Brain pericyte (primary cell): ENCODE measurements around the gene PPP2R5C.
A peak's percentile ranks its signal among the peaks of the same experiment; 100 is the strongest.
"Not testable (repeated sequence)": the region's sequence is repeated elsewhere in the genome, so short reads cannot be mapped to it uniquely, and the experiment has no call there.

Source experiments
- DNase-seq: peaks from one replicate; pipeline ENCODE4 v3.0.0-alpha.2; 2012; ENCODE audit warnings: low read depth, low spot score

Gene PPP2R5C

DNA sequence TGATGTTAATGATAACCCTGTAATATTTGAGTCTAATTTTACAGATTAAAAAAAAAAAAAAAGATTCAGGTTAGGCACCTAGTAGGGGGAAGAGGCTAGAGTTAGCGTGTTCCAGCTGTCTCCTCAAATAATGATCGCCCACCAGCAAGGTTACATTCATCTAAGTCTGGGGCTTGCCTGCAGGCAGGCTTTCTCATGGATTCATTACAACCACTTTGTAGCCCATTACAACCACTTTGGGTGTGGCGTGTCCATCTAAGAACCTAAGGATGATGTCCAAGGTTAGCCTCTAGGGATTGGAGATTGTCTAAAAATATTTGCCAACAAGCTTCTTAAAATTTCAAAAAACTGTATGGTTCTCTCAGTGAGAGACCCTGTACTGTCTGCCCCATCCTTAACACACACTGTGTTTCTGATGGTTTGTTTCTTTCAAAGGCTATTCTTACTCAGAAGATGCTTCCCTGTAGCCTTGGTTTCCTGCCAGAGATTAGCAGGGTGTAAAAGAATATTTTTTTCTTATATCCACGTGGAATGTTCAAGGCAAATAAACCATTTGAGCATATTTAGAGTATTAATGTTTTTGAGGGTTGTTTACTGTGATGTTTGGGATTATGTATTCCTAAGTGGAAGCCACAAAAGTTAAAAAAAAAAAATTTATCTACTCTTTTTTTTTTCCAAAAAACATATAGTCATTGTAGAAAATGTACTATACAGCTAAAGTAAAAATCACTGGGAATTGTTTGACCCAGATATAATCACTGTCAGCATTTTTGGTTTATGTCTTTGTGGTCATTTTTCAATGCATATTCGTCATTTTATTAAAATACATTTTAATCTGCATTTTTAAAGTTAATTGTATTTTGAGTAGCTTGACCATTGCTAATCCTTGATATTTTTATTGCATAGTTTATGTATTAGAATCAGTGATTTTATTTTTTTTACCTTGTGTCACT, 204.5 kb downstream of the PPP2R5C start:
- no peak for DNase-seq

DNA sequence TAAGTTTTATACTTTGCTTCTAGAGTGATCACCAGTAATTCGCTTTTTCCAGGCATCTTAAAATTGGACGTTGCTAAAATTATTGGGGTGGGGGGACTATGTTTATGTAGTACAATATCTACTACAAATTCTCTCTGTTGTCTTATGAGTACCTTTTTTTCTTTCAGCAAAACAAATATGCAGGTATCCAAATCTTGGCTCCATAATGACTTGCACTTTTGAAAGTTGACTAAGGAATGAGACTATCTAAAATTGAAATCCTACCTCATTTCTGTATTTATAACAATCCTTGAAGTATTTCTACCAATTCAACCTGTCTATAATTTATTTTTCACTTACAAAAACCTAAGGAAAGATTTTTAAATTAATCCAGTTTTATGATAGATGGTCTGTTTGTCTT, 205.2 kb downstream of the PPP2R5C start:
- no peak for DNase-seq

DNA sequence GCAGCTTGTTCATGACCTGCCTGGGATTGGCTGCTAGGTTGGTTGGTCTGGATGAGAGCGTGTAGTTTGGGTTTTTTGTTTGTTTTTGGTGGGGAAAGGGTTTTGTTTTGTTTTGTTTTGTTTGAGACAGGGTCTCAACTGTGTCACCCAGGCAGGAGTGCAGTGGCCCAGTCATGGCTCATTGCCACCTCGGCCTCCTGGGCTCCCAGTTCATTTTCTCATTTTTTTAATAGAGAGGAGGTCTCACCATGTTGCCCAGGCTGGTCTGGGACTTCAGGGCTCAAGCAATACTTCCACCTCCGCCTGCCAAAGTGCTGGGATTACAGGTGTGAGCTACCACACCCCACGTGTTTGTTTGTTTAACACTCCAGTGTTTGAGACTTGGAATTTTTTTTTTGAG, 206.7 kb downstream of the PPP2R5C start:
- no peak for DNase-seq

DNA sequence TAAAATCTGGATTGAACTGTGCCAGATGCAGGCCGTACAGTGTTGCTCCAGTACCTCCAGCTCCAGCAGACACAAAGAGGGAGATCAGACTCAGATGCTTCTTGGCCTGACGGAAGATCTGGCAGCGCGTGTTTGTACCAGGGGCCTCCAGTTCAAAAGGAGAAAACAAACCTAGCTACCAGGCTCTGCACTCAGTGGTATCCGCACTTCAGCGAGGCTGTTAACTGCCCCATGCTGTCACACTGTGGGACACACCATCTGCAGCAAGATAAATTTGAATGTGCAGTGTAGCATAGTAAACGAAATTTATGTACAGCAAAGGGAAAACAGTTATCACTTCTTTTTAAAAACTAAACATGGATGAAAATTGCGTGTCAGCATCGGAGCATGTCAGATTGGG, 208.0 kb downstream of the PPP2R5C start:
- DNase-seq: no peak

DNA sequence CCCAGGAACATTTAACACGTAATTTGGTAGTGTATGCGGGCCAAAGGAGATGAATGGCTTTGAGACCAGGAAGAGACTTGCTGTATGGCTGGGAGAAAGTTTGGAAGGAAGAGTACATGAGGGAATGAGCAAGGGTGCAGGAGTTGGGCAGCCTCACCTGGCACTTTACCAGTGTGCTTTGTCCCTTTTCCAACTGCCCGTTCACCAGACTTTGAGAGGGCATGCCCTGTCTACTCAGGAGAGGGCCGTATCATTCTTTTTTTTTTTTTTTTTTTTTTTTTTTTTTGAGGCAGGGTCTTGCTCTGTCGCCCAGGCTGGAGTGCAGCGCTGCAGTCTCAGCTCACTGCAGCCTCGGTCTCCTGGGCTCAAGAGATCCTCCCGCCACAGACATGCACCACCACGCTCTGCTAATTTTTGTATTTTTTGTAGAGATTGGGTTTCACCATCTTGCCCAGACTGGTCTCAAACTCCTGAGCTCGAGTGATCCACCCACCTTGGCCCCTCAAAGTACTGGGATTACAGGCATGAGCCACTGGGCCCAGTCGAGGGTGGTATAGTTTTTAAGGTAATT, 209.4 kb downstream of the PPP2R5C start:
- DNase-seq: no peak

DNA sequence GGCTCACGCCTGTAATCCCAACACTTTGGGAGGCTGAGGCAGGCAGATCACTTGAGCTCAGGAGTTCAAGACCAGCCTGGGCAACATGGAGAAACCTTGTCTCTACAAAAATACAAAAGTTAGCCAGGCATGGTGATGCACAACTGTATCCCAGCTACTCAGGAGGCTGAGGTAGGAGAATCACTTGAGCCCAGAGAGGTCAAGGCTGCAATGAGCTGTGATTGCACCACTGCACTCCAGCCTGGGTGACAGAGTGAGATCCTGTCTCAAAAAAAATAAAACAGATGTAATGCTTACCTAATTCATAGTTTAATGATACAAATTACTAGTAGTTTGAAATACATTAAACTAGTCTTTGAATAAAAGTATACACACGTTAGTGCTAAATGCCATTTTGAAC, 209.9 kb downstream of the PPP2R5C start:
- not testable (repeated sequence) for DNase-seq

DNA sequence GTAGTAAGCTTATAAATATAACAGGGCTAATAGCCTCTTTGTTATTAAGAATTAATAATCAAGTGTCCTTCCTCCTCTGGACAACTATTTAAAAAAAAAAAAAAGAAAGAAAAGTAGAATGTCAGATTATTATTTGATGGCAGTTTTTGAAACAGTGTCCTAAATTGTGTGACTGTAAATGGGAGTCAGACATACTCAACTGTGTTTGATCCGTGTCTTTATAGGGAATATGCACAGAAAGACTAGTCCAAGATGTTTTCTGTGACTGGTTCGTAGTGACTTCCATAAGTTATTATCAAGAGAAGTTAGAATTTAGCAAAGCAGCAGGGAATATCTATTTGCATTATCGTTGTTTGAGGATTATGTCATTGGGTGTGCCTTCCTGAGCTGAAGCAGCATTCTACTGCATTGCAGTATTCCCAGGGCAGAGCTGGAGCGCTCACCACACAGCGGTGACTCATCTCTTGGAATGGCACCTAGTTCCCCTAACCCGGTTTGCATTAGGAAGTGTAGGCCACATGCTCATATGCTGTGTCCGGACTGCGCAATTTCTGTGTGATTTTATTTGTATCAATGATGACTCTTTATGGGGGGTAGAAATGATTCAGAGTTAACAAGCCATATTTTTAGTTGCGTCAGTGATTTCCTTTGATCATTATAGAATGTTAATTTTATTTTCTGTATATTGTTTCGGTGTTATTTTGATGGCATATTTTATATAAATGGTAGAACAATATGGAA, 210.8 kb downstream of the PPP2R5C start:
- DNase-seq: peak; percentile 91

DNA sequence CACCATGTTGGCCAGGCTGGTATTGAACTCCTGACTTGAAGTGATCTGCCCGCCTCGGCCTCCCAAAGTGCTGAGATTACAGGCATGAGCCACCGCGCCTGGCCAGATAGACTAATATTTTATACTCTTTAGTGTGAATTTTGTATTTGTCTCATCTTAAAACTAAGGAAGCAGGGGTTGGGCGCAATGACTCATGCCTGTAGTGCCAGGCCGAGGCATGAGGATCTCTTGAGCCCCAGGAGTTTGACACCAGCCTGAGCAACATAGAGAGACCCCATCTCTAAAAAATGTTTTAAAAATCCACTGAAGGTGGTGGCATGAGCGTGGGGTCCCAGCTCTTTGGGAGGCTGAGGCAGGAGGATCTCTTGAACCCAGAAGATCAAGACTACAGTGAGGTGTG, 211.8 kb downstream of the PPP2R5C start:
- DNase-seq: no peak

DNA sequence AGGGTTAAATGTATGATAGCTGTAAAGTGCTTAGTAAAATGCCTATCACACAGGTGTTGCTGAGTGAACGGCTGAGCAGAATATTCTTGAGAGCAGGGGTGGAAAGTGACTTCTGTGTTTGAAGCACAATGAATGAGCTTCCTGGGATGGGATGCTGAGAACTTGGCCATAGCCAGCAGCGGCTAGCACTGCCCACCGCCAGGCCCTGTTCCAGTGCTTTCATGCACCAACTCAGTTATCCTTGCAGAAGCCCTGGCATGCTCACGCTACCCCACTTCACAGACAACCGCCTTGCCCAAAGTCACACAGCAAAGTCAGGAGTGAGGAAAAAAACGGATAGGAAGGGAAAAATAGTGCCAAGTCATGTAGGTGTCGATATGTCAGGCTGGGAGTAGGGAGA, 213.7 kb downstream of the PPP2R5C start:
- DNase-seq: no peak
